ENCODE measurements around the gene FAM9C.
"Not testable (repeated sequence)": the region's sequence is repeated elsewhere in the genome, so short reads cannot be mapped to it uniquely, and the experiment has no call there.

The FAM9C gene

GRCh38 chrX:13068651-13069050 is 24.2 kb upstream of the FAM9C start:
- no peak for ATAC-seq
- TF ChIP-seq TCF4 (CRISPR knock-in tag; IDR thresholded peaks at IDR 0.05; ENCODE audit: borderline replicate concordance) (no peak), ZNF8 (CRISPR knock-in tag; IDR thresholded peaks at IDR 0.05) (no peak)

GRCh38 chrX:13067773-13068172 is 23.4 kb upstream of the FAM9C start:
- TF ChIP-seq BACH2 (CRISPR knock-in tag; IDR thresholded peaks at IDR 0.05; ENCODE audit: borderline replicate concordance) (no peak), ZNF565 (CRISPR knock-in tag; conservative IDR thresholded peaks at IDR 0.05; ENCODE audit: low read depth) (no peak), TOX (CRISPR knock-in tag; IDR thresholded peaks at IDR 0.05; ENCODE audit: borderline replicate concordance) (peak; percentile 80), TCF4 (CRISPR knock-in tag; IDR thresholded peaks at IDR 0.05; ENCODE audit: borderline replicate concordance) (no peak), GLIS3 (CRISPR knock-in tag; IDR thresholded peaks at IDR 0.05) (no peak), ZC3H10 (CRISPR knock-in tag; IDR thresholded peaks at IDR 0.05) (peak; percentile 82), PPARA (CRISPR knock-in tag; IDR thresholded peaks at IDR 0.05; ENCODE audit: borderline replicate concordance) (no peak), CSDC2 (CRISPR knock-in tag; IDR thresholded peaks at IDR 0.05) (no peak), PATZ1 (CRISPR knock-in tag; IDR thresholded peaks at IDR 0.05; ENCODE audit: borderline replicate concordance) (no peak)
- peak; percentile 67 for ATAC-seq

- peak; percentile 21; the same call in 1 of the 3 replicates for ATAC-seq
- TF ChIP-seq ZNF8 (CRISPR knock-in tag; IDR thresholded peaks at IDR 0.05): no peak
- TF ChIP-seq RARB (CRISPR knock-in tag; IDR thresholded peaks at IDR 0.05): no peak
- no peak for TF ChIP-seq ZNF70 (CRISPR knock-in tag; IDR thresholded peaks at IDR 0.05)
- no peak for TF ChIP-seq TCF4 (CRISPR knock-in tag; IDR thresholded peaks at IDR 0.05; ENCODE audit: borderline replicate concordance)
- no peak for TF ChIP-seq CSDC2 (CRISPR knock-in tag; IDR thresholded peaks at IDR 0.05)
These were observed 22.0 kb upstream of the FAM9C start for GRCh38 chrX:13066391-13066790.

GRCh38 chrX:13064599-13065143 is 20.3 kb upstream of the FAM9C start:
- peak; percentile 44 for ATAC-seq
- TF ChIP-seq ISL1 (CRISPR knock-in tag; IDR thresholded peaks at IDR 0.05) (no peak), POU6F1 (CRISPR knock-in tag; IDR thresholded peaks at IDR 0.05; ENCODE audit: borderline replicate concordance, low read depth) (no peak), CSRNP3 (CRISPR knock-in tag; IDR thresholded peaks at IDR 0.05) (no peak), ZFP30 (CRISPR knock-in tag; IDR thresholded peaks at IDR 0.05) (no peak), RARB (CRISPR knock-in tag; IDR thresholded peaks at IDR 0.05) (no peak)

GRCh38 chrX:13063124-13063523 is 18.7 kb upstream of the FAM9C start:
- not testable (repeated sequence) for ATAC-seq

GRCh38 chrX:13062331-13062730 is 17.9 kb upstream of the FAM9C start:
- not testable (repeated sequence) for ATAC-seq

GRCh38 chrX:13061215-13061708 is 16.8 kb upstream of the FAM9C start:
- ATAC-seq: not testable (repeated sequence)
